GM12878 (cell line): ENCODE results near the gene GPC2. TPM values are rescaled to one million over a fixed set of nuclear protein-coding genes. Genes with fewer than 3 reads are reported as not detected.
A peak's percentile ranks its signal among the peaks of the same experiment; 100 is the strongest.

Experiments
- ASH2L ChIP-seq: fragments of 300-600, 200-600 bp; sonication (generic); IDR thresholded peaks from 2 replicates; pipeline ENCODE4 v1.6.1; 2017; ENCODE audit warnings: low read depth, mild to moderate bottlenecking, borderline replicate concordance
- BACH1 ChIP-seq: fragments of 450-650 bp; IDR thresholded peaks from 2 replicates; pipeline ENCODE4 v1.6.1; 2017; ENCODE audit warnings: mild to moderate bottlenecking, borderline replicate concordance
- BCL11A ChIP-seq: IDR thresholded peaks from 2 replicates; pipeline ENCODE4 v1.6.1; 2011; ENCODE audit warnings: low read depth, low read length
- BHLHE40 ChIP-seq, 2 experiments: fragments of 450-650 bp in 1 of 2; IDR thresholded peaks; 2 replicates each; pipeline ENCODE4 v1.6.1; 2011 to 2017; ENCODE audit warnings: low read depth in 2 of 2, borderline replicate concordance in 1 of 2, improper control_type of control experiment in 1 of 2, low read length in 1 of 2, mild to moderate bottlenecking in 1 of 2
- CHD1 ChIP-seq: IDR thresholded peaks from 2 replicates; pipeline ENCODE4 v1.6.1; 2012; ENCODE audit warnings: low read depth, low read length, improper control_type of control experiment
- CHD2 ChIP-seq: IDR thresholded peaks from 2 replicates; pipeline ENCODE4 v1.6.1; 2011; ENCODE audit warnings: low read depth, low read length, improper control_type of control experiment, borderline replicate concordance
- CREB1 ChIP-seq: IDR thresholded peaks from 2 replicates; pipeline ENCODE4 v1.6.1; 2012; ENCODE audit warnings: low read depth, mild to moderate bottlenecking, inconsistent platforms
- DPF2 ChIP-seq: fragments of 450-650 bp; IDR thresholded peaks from 2 replicates; pipeline ENCODE4 v1.6.1; 2017; ENCODE audit warnings: mild to moderate bottlenecking
- EED ChIP-seq: sonication (generic); IDR thresholded peaks from 2 replicates; pipeline ENCODE4 v1.6.1; 2016; ENCODE audit warnings: antibody characterized with exemption, low read depth
- ESRRA ChIP-seq: IDR thresholded peaks from 2 replicates; pipeline ENCODE4 v1.6.1; 2012; ENCODE audit warnings: mild to moderate bottlenecking, low read length, improper control_type of control experiment
- GABPA ChIP-seq: IDR thresholded peaks from 2 replicates; pipeline ENCODE4 v1.6.1; 2014; ENCODE audit warnings: antibody characterized with exemption, low read depth, mild to moderate bottlenecking, inconsistent platforms
- HDAC6 ChIP-seq: fragments of 200-600 bp; sonication (generic); IDR thresholded peaks from one replicate; pipeline ENCODE4 v1.8.0; 2017; ENCODE audit warnings: antibody characterized with exemption; ENCODE audit not compliant: unreplicated experiment
- KAT2A ChIP-seq: conservative IDR thresholded peaks from 2 replicates; pipeline ENCODE4 v1.6.1; 2011; ENCODE audit warnings: low read depth, low read length; ENCODE audit not compliant: control insufficient read depth
- NFXL1 ChIP-seq: fragments of 450-650 bp; IDR thresholded peaks from 2 replicates; pipeline ENCODE4 v1.6.1; 2017; ENCODE audit warnings: antibody characterized with exemption, mild to moderate bottlenecking, borderline replicate concordance
- POLR2AphosphoS5 ChIP-seq: IDR thresholded peaks from 2 replicates; pipeline ENCODE4 v1.6.1; 2011; ENCODE audit warnings: mild to moderate bottlenecking, low read length, inconsistent platforms
- RELA ChIP-seq: fragments of 450-650 bp; IDR thresholded peaks from 2 replicates; pipeline ENCODE4 v1.8.0; 2014; ENCODE audit warnings: borderline replicate concordance; ENCODE audit not compliant: partially characterized antibody
- SIN3A ChIP-seq: IDR thresholded peaks from 2 replicates; pipeline ENCODE4 v1.6.1; 2012; ENCODE audit warnings: low read depth, low read length, improper control_type of control experiment
- SMAD5 ChIP-seq: IDR thresholded peaks from 2 replicates; pipeline ENCODE4 v1.6.1; 2016; ENCODE audit warnings: antibody characterized with exemption, low read depth
- SREBF1 ChIP-seq: IDR thresholded peaks from 2 replicates; pipeline ENCODE4 v1.6.1; 2012; ENCODE audit warnings: mild to moderate bottlenecking, low read length
- SRF ChIP-seq, 2 experiments: IDR thresholded peaks; 2 replicates each; pipeline ENCODE4 v1.6.1; 2011; ENCODE audit warnings: low read depth in 2 of 2, low read length in 2 of 2, mild to moderate bottlenecking in 1 of 2, moderate library complexity in 1 of 2
- STAT3 ChIP-seq: IDR thresholded peaks from 2 replicates; pipeline ENCODE4 v1.6.1; 2011; ENCODE audit warnings: low read depth, low read length, improper control_type of control experiment
- SUPT20H ChIP-seq: IDR thresholded peaks from 2 replicates; pipeline ENCODE4 v1.6.1; 2011; ENCODE audit warnings: low read depth, mild to moderate bottlenecking, low read length, moderate library complexity, borderline replicate concordance; ENCODE audit not compliant: control insufficient read depth
- YY1 ChIP-seq: IDR thresholded peaks from 2 replicates; pipeline ENCODE4 v1.6.1; 2011; ENCODE audit warnings: low read depth, mild to moderate bottlenecking, low read length
- ZBED1 ChIP-seq: IDR thresholded peaks from 2 replicates; pipeline ENCODE4 v1.6.1; 2016; ENCODE audit warnings: borderline replicate concordance
- ZNF207 ChIP-seq: fragments of 450-650 bp; IDR thresholded peaks from 2 replicates; pipeline ENCODE4 v1.6.1; 2014; ENCODE audit warnings: antibody characterized with exemption, mild to moderate bottlenecking, borderline replicate concordance
- ZNF384 ChIP-seq: IDR thresholded peaks from 2 replicates; pipeline ENCODE4 v1.6.1; 2012; ENCODE audit warnings: low read depth, mild to moderate bottlenecking, low read length, improper control_type of control experiment, borderline replicate concordance
- polyA plus RNA-seq, 11 experiments: library from polyadenylated mRNA; depleted of rRNA in 4 of 11; unstranded in 6 of 11; stranded (reverse) in 5 of 11; fragments of >200 nt; fragmentation: Nextera tagmentation in 4 of 11; fragmentation: Illumina TruSeq in 1 of 11; extraction: Ambion mirVana in 4 of 11; extraction: Trizol in 1 of 11; gene quantifications; 1 replicate in 1 of 11; 2 replicates in 10 of 11; pipeline versions ENCODE4 v1.2.1 to v1.2.3, GENCODE V29; 2011 to 2016; ENCODE audit warnings: inconsistent platforms in 2 of 11, missing spikeins in 2 of 11, low read depth in 1 of 11
- total RNA-seq, 4 experiments: library from RNA; depleted of rRNA in 3 of 4; stranded (reverse); fragments of >200 nt in 3 of 4; fragmentation: Illumina TruSeq in 1 of 4; extraction: Trizol in 1 of 4; gene quantifications; 2 replicates each; pipeline versions ENCODE4 v1.2.1 to v1.2.3, GENCODE V29; 2013 to 2021
- TF ChIP-seq, protein P1 (sequence below): fragments of 150-350 bp; IDR thresholded peaks from 2 replicates; pipeline ENCODE4 v1.6.1; 2014; ENCODE audit warnings: mild to moderate bottlenecking, low read depth, low read length
- TF ChIP-seq, protein P2 (sequence below): IDR thresholded peaks from 2 replicates; pipeline ENCODE4 v1.6.1; 2012; ENCODE audit warnings: low read depth, low read length, improper control_type of control experiment

The GPC2 gene
- total and polyA plus RNA-seq, 10 of the 15 experiments (the other 5 are each of a cell fraction or from before 2014, with no cell fraction given) = 0.19 to 6.3 (median 0.77) TPM

DNA sequence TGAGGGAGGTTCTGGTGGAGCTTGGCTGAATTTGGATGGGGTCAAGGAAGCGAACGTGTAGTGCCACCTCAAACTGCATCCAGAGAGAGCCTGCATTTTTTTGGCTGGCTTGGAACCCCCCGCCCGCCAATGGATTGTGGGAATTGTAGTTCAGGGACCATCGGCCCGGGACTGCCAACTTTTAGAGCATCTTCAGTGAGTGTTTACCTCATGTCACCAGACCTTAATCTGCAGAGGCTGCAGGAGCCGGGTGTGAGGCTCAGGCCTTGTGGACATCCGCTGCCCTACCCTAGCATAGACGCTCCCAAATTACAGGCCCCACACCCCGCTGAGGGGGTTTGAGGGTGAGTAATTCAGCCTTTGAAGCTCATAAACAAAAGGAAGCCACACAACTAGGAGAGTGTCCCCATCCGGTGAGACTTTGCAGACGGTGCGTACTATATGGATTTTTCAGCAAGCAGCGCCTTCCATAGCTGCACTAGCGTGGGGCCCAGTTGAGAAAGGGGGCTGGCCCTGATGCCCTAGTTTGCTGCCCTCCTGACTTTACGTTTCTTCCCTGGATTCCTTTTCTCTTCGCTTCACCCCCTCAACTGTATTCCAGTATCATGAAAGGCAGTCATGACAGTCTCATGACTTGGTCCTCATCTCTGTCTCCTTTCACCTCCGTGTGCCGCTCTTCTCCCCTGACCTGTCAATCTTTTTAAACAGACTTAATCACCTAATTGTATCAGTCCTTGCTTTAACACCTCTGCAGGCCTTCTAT lies 57.0 kb downstream of the GPC2 start (continued):
- TF ChIP-seq, protein P1, sequence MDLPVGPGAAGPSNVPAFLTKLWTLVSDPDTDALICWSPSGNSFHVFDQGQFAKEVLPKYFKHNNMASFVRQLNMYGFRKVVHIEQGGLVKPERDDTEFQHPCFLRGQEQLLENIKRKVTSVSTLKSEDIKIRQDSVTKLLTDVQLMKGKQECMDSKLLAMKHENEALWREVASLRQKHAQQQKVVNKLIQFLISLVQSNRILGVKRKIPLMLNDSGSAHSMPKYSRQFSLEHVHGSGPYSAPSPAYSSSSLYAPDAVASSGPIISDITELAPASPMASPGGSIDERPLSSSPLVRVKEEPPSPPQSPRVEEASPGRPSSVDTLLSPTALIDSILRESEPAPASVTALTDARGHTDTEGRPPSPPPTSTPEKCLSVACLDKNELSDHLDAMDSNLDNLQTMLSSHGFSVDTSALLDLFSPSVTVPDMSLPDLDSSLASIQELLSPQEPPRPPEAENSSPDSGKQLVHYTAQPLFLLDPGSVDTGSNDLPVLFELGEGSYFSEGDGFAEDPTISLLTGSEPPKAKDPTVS = no peak
- TF ChIP-seq ASH2L (no peak), ZNF207 (no peak), GABPA (no peak), EED (no peak), ESRRA (no peak), CREB1 (0 out of 2 replicates have a peak, but pooled peaks have one; percentile 20), STAT3 (no peak), SREBF1 (0 out of 2 replicates have a peak, but pooled peaks have one; percentile 22), ZBED1 (no peak), CHD1 (no peak), POLR2AphosphoS5 (no peak), SUPT20H (no peak), SRF (IDR thresholded peaks at IDR 0.05; ENCODE audit: low read depth in 2 of 2, low read length in 2 of 2) (no peak), SIN3A (0 out of 2 replicates have a peak, but pooled peaks have one; percentile 45), RELA (no peak), SMAD5 (0 out of 2 replicates have a peak, but pooled peaks have one; percentile 35), KAT2A (no peak), HDAC6 (no peak), DPF2 (no peak), BCL11A (no peak), CHD2 (no peak), NFXL1 (no peak), YY1 (peak; percentile 37; the same call in 1 of the 2 replicates), BHLHE40 (IDR thresholded peaks at IDR 0.05; ENCODE audit: borderline replicate concordance in 1 of 2, low read depth in 2 of 2, low read length in 1 of 2) (0 out of 4 replicates have a peak, but pooled peaks of 1 of the 2 experiments have one; percentile 54), ZNF384 (peak; percentile 30; the same call in 1 of the 2 replicates), BACH1 (no peak)
- TF ChIP-seq, protein P2, sequence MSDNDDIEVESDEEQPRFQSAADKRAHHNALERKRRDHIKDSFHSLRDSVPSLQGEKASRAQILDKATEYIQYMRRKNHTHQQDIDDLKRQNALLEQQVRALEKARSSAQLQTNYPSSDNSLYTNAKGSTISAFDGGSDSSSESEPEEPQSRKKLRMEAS = no peak
